Endothelial cell of umbilical vein (primary cell): ENCODE measurements around the gene ARV1.

Experiments used
- EZH2 ChIP-seq: IDR thresholded peaks from 2 replicates; pipeline ENCODE4 v1.6.1; 2012; ENCODE audit warnings: borderline replicate concordance, low read depth, mild to moderate bottlenecking, moderate library complexity, low read length, inconsistent platforms; ENCODE audit not compliant: severe bottlenecking
- FOS ChIP-seq: IDR thresholded peaks from 2 replicates; pipeline ENCODE4 v1.6.1; 2011; ENCODE audit warnings: mild to moderate bottlenecking, low read length, moderate library complexity, borderline replicate concordance; ENCODE audit not compliant: insufficient read depth
- GATA2 ChIP-seq: IDR thresholded peaks from 2 replicates; pipeline ENCODE4 v1.7.0; 2011; ENCODE audit warnings: low read depth, mild to moderate bottlenecking, moderate library complexity, mixed read lengths, low read length; ENCODE audit not compliant: insufficient read length, insufficient read depth
- JUN ChIP-seq: IDR thresholded peaks from 2 replicates; pipeline ENCODE4 v1.6.1; 2011; ENCODE audit warnings: borderline replicate concordance, low read depth; ENCODE audit not compliant: insufficient read length, insufficient read depth
- MYC ChIP-seq: IDR thresholded peaks from one replicate; pipeline ENCODE4 v1.6.1; 2011; ENCODE audit warnings: mild to moderate bottlenecking, low read depth, low read length
- POLR2A ChIP-seq: IDR thresholded peaks from 2 replicates; pipeline ENCODE4 v1.6.1; 2012; ENCODE audit warnings: low read depth, mild to moderate bottlenecking, control low read depth, low read length
- POLR2AphosphoS5 ChIP-seq: IDR thresholded peaks from 2 replicates; pipeline ENCODE4 v1.6.1; 2012; ENCODE audit warnings: low read depth, mild to moderate bottlenecking, control low read depth, low read length, moderate library complexity; ENCODE audit not compliant: insufficient read depth
- TF ChIP-seq, protein P1 (sequence below), 2 donors: IDR thresholded peaks; 1 replicate in 1 of 2; 2 replicates in 1 of 2; pipeline ENCODE4 v1.5.1; 2011; ENCODE audit warnings: low read length in 2 of 2, mild to moderate bottlenecking in 2 of 2, moderate library complexity in 2 of 2, control low read depth in 1 of 2, inconsistent platforms in 1 of 2, low read depth in 1 of 2; ENCODE audit not compliant: insufficient read depth in 1 of 2; ENCODE audit errors: extremely low read depth in 1 of 2
- TF ChIP-seq, protein P2 (sequence below): IDR thresholded peaks from 2 replicates; pipeline ENCODE4 v1.6.1; 2011; ENCODE audit not compliant: insufficient read depth, insufficient read length

DNA sequence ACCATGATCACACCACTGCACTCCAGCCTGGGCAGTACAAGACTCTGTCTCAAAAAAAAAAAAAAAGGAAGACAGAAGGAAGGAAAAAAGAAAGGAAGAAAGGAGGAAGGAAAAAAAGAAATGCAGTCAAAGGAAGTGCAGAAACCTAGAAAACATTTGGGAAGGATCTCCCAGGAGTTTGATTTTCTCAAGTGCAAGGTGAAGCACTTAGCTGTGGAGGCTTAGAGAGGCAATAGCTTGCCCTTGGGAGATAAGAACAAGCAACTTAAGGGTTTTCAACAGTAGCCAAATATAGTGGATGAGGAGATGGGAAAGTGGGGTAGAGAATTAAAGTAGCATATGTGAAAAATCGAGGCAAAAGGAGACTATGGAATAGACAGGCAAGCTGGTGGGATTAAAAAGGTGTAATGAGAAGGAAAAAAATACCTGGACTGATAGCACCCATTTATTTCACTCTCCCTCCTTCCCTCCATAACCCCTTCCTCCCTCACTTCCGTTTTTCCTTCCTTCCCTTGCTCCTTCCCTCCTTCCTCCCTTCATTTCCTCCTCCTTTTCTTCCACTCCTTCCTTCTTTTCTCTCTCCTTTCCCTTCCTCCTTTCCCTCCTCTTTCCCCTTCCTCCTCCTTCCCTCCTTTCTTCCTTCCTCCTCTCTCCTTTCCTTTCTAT is 68.0 kb downstream of the ARV1 start:
- TF ChIP-seq, protein P1, sequence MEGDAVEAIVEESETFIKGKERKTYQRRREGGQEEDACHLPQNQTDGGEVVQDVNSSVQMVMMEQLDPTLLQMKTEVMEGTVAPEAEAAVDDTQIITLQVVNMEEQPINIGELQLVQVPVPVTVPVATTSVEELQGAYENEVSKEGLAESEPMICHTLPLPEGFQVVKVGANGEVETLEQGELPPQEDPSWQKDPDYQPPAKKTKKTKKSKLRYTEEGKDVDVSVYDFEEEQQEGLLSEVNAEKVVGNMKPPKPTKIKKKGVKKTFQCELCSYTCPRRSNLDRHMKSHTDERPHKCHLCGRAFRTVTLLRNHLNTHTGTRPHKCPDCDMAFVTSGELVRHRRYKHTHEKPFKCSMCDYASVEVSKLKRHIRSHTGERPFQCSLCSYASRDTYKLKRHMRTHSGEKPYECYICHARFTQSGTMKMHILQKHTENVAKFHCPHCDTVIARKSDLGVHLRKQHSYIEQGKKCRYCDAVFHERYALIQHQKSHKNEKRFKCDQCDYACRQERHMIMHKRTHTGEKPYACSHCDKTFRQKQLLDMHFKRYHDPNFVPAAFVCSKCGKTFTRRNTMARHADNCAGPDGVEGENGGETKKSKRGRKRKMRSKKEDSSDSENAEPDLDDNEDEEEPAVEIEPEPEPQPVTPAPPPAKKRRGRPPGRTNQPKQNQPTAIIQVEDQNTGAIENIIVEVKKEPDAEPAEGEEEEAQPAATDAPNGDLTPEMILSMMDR (IDR thresholded peaks at IDR 0.05; ENCODE audit: extremely low read depth in 1 of 2, insufficient read depth in 1 of 2, low read depth in 1 of 2, low read length in 2 of 2), result no peak
- TF ChIP-seq POLR2A (no peak), FOS (no peak), JUN (no peak), EZH2 (no peak), POLR2AphosphoS5 (no peak), MYC (no peak), GATA2 (no peak)
- TF ChIP-seq, protein P2, sequence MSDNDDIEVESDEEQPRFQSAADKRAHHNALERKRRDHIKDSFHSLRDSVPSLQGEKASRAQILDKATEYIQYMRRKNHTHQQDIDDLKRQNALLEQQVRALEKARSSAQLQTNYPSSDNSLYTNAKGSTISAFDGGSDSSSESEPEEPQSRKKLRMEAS, result no peak
